Neural progenitor cell (in vitro differentiated cells): ENCODE data around the gene GAPT.

ENCODE experiments used
- EZH2 ChIP-seq: fragments of 200-600 bp; sonication (generic); IDR thresholded peaks from 2 replicates; pipeline ENCODE4 v1.6.1; 2017; ENCODE audit warnings: antibody characterized with exemption, mild to moderate bottlenecking, moderate library complexity
- EZH2phosphoT487 ChIP-seq: fragments of 200-600 bp; sonication (generic); IDR thresholded peaks from 2 replicates; pipeline ENCODE4 v1.6.1; 2017; ENCODE audit warnings: antibody characterized with exemption
- TF ChIP-seq, protein P1 (sequence below): fragments of 200-600 bp; sonication (generic); IDR thresholded peaks from 2 replicates; pipeline ENCODE4 v1.5.1; 2017; ENCODE audit warnings: antibody characterized with exemption, mild to moderate bottlenecking

DNA sequence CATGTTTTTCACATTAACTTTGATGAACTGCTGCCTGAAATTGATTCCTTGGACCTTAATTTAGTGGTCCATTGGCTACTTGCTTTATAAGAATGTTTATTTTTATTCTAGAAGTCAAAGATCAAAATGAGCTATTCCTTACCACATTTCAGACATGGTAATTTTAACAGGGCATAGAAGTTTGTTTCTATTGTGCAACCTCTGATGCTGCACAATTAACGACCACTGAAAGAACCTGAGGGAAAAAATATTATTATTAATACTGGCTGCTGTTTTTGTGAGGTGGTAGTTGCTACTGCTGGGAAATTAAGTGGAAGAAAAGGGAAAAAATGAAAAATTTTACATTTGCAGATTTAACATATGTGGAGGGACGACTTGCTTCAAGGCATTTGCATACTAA, 53.7 kb downstream of the GAPT start:
- no peak for TF ChIP-seq EZH2phosphoT487
- no peak for TF ChIP-seq EZH2
- TF ChIP-seq, protein P1, sequence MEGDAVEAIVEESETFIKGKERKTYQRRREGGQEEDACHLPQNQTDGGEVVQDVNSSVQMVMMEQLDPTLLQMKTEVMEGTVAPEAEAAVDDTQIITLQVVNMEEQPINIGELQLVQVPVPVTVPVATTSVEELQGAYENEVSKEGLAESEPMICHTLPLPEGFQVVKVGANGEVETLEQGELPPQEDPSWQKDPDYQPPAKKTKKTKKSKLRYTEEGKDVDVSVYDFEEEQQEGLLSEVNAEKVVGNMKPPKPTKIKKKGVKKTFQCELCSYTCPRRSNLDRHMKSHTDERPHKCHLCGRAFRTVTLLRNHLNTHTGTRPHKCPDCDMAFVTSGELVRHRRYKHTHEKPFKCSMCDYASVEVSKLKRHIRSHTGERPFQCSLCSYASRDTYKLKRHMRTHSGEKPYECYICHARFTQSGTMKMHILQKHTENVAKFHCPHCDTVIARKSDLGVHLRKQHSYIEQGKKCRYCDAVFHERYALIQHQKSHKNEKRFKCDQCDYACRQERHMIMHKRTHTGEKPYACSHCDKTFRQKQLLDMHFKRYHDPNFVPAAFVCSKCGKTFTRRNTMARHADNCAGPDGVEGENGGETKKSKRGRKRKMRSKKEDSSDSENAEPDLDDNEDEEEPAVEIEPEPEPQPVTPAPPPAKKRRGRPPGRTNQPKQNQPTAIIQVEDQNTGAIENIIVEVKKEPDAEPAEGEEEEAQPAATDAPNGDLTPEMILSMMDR: no peak
